Lower lobe of right lung (tissue), 2 donors: Measurements from ENCODE around the gene SLIT1. TPM values are rescaled to one million over a fixed set of nuclear protein-coding genes. Genes with fewer than 3 reads are reported as not detected.
A peak's percentile ranks its signal among the peaks of the same experiment; 100 is the strongest.

Experiments used
- ATAC-seq, 2 donors: fragments of 200-7000 bp; cut with Tn5 transposase; one replicate each; pipeline ENCODE4 v1.9.1; 2020 to 2022; ENCODE audit warnings: mild to moderate bottlenecking in 2 of 2, moderate library complexity in 2 of 2
- DNase-seq: peaks from one replicate; pipeline ENCODE4 v3.0.0-alpha.2; 2020
- H3K27ac ChIP-seq: fragments of 200-600 bp; one replicate; pipeline ENCODE4 v1.8.0; 2022
- H3K27me3 ChIP-seq: fragments of 200-600 bp; one replicate; pipeline ENCODE4 v1.8.0; 2022; ENCODE audit warnings: low read depth
- H3K36me3 ChIP-seq: fragments of 200-600 bp; one replicate; pipeline ENCODE4 v1.8.0; 2022; ENCODE audit warnings: mild to moderate bottlenecking
- H3K4me1 ChIP-seq: fragments of 200-600 bp; one replicate; pipeline ENCODE4 v1.8.0; 2022
- H3K4me3 ChIP-seq: fragments of 200-600 bp; one replicate; pipeline ENCODE4 v1.8.0; 2022; ENCODE audit warnings: mild to moderate bottlenecking
- H3K9me3 ChIP-seq: fragments of 200-600 bp; one replicate; pipeline ENCODE4 v1.8.0; 2022
- CTCF ChIP-seq: fragments of 200-600 bp; IDR thresholded peaks from one replicate; pipeline ENCODE4 v1.8.0; 2022; ENCODE audit warnings: antibody characterized with exemption, mild to moderate bottlenecking
- intact Hi-C: fragments of 100-400 bp; cut with DNase I; formaldehyde crosslinking; loops from one replicate; pipeline ENCODE4 v1.11.0; 2022
- total RNA-seq: library from RNA; stranded (reverse); fragmentation: NEBNext Ultra II Directional; extraction: Animal tissue kit (Norgen Biotek cat#: 25700); gene quantifications from one replicate; pipeline ENCODE4 v1.2.1, GENCODE V29; 2021
- donor health status: DM: no; HTN: yes; CAD: no; lungs with severe emphysema.

SLIT1 gene
- total RNA-seq, 1 donor from 2014 or later: 0.41 TPM

- Histone ChIP-seq H3K27me3 (no peaks in the 10 kb centered on the region), H3K9me3 (no peaks in the 10 kb centered on the region), H3K27ac (no peak overlapping the region), H3K36me3 (peaks cover 56% of the 10 kb centered on the region), H3K4me1 (no peaks in the 10 kb centered on the region), H3K4me3 (no peak overlapping the region)
- intact Hi-C loops: no loop called here
- DNase-seq: no peak
- no peak for TF ChIP-seq CTCF
- ATAC-seq: no peak
These were observed 43.0 kb upstream of the SLIT1 start for GRCh38 chr10:97228775-97229157.

- Histone ChIP-seq H3K9me3 (no peaks in the 10 kb centered on the region), H3K4me1 (no peaks in the 10 kb centered on the region), H3K27ac (no peak overlapping the region), H3K4me3 (no peak overlapping the region), H3K27me3 (no peaks in the 10 kb centered on the region), H3K36me3 (peaks cover 56% of the 10 kb centered on the region)
- ATAC-seq (no peak), DNase-seq (no peak)
- intact Hi-C loops: no loop called here
- TF ChIP-seq CTCF: no peak
These were observed 42.5 kb upstream of the SLIT1 start for GRCh38 chr10:97228130-97228774.

- H3K4me1 ChIP-seq: no peaks in the 10 kb centered on the region
- no peaks in the 10 kb centered on the region for H3K9me3 ChIP-seq
- DNase-seq: no peak
- H3K27ac ChIP-seq: no peak overlapping the region
- H3K4me3 ChIP-seq: no peak overlapping the region
- H3K27me3 ChIP-seq: no peaks in the 10 kb centered on the region
- TF ChIP-seq CTCF: no peak
- intact Hi-C loops: no loop called here
- ATAC-seq: no peak
- H3K36me3 ChIP-seq: peaks cover 55% of the 10 kb centered on the region
These were observed 40.6 kb upstream of the SLIT1 start for GRCh38 chr10:97226398-97226797.

GRCh38 chr10:97224483-97225435 lies 39.0 kb upstream of the SLIT1 start:
- ATAC-seq (no peak), DNase-seq (no peak)
- TF ChIP-seq CTCF: no peak
- Histone ChIP-seq H3K4me3 (no peak overlapping the region), H3K9me3 (no peaks in the 10 kb centered on the region), H3K27ac (no peak overlapping the region), H3K36me3 (peaks cover 53% of the 10 kb centered on the region), H3K4me1 (no peaks in the 10 kb centered on the region), H3K27me3 (no peaks in the 10 kb centered on the region)
- intact Hi-C loops: no loop called here

GRCh38 chr10:97222326-97222961 lies 36.7 kb upstream of the SLIT1 start:
- ATAC-seq: peak; percentile 16 to 65
- intact Hi-C loops: no loop called here
- TF ChIP-seq CTCF: no peak
- no peak for DNase-seq
- no peaks in the 10 kb centered on the region for H3K27me3 ChIP-seq
- peaks cover 34% of the 10 kb centered on the region for H3K36me3 ChIP-seq
- no peak overlapping the region for H3K27ac ChIP-seq
- no peak overlapping the region for H3K4me3 ChIP-seq
- H3K9me3 ChIP-seq: no peaks in the 10 kb centered on the region
- H3K4me1 ChIP-seq: no peaks in the 10 kb centered on the region
